ENCODE measurements around the gene TEPSIN.

GRCh38 chr17:81182596-81182995 is 56.3 kb downstream of the TEPSIN start:
- TF ChIP-seq CTCF (IDR thresholded peaks at IDR 0.05) (no peak), POLR2A (IDR thresholded peaks at IDR 0.05) (no peak)
